Tongue (tissue), 2 donors: ENCODE results near the gene SEPTIN2. TPM values are rescaled to one million over a fixed set of nuclear protein-coding genes. Genes with fewer than 3 reads are reported as not detected.
"Not testable (repeated sequence)": the region's sequence is repeated elsewhere in the genome, so short reads cannot be mapped to it uniquely, and the experiment has no call there.

Experiments
- DNase-seq: peaks from one replicate; pipeline ENCODE4 v3.0.0-alpha.2; 2015
- total RNA-seq: library from RNA; depleted of rRNA; stranded (reverse); fragments of >200 nt; gene quantifications from one replicate; pipeline ENCODE4 v1.2.3, GENCODE V29; 2014

Gene SEPTIN2
- total RNA-seq, 1 donor from 2014 or later: 355 TPM

- DNase-seq: no peak
Measured at GRCh38 chr2:241288324-241288888, 27.3 kb upstream of the SEPTIN2 start.

GRCh38 chr2:241289053-241289452 lies 26.7 kb upstream of the SEPTIN2 start:
- no peak for DNase-seq

GRCh38 chr2:241289597-241289996 lies 26.1 kb upstream of the SEPTIN2 start:
- DNase-seq: no peak

- no peak for DNase-seq
Measured at GRCh38 chr2:241291153-241291552, 24.6 kb upstream of the SEPTIN2 start.

GRCh38 chr2:241291977-241292376 lies 23.7 kb upstream of the SEPTIN2 start:
- no peak for DNase-seq

GRCh38 chr2:241293378-241293797 lies 22.3 kb upstream of the SEPTIN2 start:
- not testable (repeated sequence) for DNase-seq

GRCh38 chr2:241295326-241296095 lies 20.2 kb upstream of the SEPTIN2 start:
- no peak for DNase-seq

GRCh38 chr2:241296767-241297166 lies 19.0 kb upstream of the SEPTIN2 start:
- DNase-seq: no peak

- DNase-seq: no peak
Measured at GRCh38 chr2:241298673-241299072, 17.1 kb upstream of the SEPTIN2 start.

GRCh38 chr2:241300000-241300399 lies 15.7 kb upstream of the SEPTIN2 start:
- no peak for DNase-seq

GRCh38 chr2:241302083-241302482 lies 13.6 kb upstream of the SEPTIN2 start:
- DNase-seq: no peak

GRCh38 chr2:241302759-241303651 lies 12.7 kb upstream of the SEPTIN2 start:
- no peak for DNase-seq

GRCh38 chr2:241304039-241304670 lies 11.6 kb upstream of the SEPTIN2 start:
- no peak for DNase-seq

GRCh38 chr2:241307055-241307454 lies 8.7 kb upstream of the SEPTIN2 start:
- no peak for DNase-seq

GRCh38 chr2:241308267-241308666 lies 7.5 kb upstream of the SEPTIN2 start:
- no peak for DNase-seq

- no peak for DNase-seq
Measured at GRCh38 chr2:241308832-241309500, 6.8 kb upstream of the SEPTIN2 start.

- DNase-seq: no peak
Measured at GRCh38 chr2:241309684-241310117, 6.0 kb upstream of the SEPTIN2 start.

- no peak for DNase-seq
Measured at GRCh38 chr2:241310917-241311566, 4.7 kb upstream of the SEPTIN2 start.

GRCh38 chr2:241312082-241312481 lies 3.6 kb upstream of the SEPTIN2 start:
- DNase-seq: no peak

- DNase-seq: no peak
Measured at GRCh38 chr2:241313543-241314095, 2.1 kb upstream of the SEPTIN2 start.
